Fibroblast of villous mesenchyme (primary cell): ENCODE data around the gene VARS1. TPM values are rescaled to one million over a fixed set of nuclear protein-coding genes. Genes with fewer than 3 reads are reported as not detected.

ENCODE experiments used
- DNase-seq: peaks from one replicate; pipeline ENCODE4 v3.0.0-alpha.2; 2010; ENCODE audit warnings: low read depth
- H3K4me3 ChIP-seq: 2 replicates; pipeline ENCODE4 v1.5.1; 2011; ENCODE audit warnings: low read depth, mild to moderate bottlenecking, low read length
- total RNA-seq: library from RNA; depleted of rRNA; stranded (reverse); fragments of >200 nt; gene quantifications from 2 replicates; pipeline ENCODE4 v1.2.3, GENCODE V29; 2012
- TF ChIP-seq, protein P1 (sequence below): IDR thresholded peaks from 2 replicates; pipeline ENCODE4 v1.5.1; 2012; ENCODE audit warnings: low read depth, mild to moderate bottlenecking, low read length; ENCODE audit not compliant: insufficient read depth

Gene VARS1
- total RNA-seq, 1 donor, result 60.0 TPM

DNA sequence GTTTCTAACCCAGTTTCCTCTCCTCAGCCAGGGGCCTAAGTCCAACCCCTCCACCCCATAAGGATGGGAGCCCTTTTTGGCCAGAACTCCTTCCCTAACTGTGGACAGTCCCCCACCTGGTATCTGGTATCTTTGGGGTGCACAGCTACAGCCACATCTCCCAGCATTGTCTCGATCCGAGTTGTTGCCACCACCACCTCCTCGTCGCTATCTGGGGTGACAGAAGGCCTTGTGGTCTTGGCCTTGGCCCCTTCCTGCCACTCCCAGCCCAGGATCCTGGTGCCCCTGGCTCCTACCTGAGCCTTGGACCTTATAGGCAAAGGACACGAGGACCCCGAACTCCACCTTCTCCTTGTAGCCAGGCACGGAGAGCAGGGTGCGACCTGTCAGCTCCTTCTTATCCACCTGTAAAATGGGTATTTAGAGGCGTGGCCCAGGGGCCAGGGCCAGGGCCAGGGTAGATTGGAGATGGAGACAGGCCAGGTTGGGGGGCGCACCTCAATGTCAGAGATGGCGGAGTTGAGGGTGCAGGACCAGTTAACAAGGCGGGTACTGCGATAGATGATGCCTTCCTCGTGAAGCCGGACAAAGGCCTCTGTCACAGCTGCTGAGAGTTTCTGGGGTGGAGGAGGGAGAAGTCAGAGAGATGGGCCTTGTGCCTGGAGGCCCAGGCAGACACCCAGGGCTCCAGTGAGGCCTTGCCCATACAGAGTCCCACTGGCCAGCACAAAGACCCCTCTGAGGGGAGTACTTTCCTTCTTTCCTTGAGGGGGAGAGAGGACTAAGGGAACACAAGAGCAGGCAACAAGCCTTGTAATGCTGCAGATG, 11.2 kb downstream of the VARS1 start:
- TF ChIP-seq, protein P1, sequence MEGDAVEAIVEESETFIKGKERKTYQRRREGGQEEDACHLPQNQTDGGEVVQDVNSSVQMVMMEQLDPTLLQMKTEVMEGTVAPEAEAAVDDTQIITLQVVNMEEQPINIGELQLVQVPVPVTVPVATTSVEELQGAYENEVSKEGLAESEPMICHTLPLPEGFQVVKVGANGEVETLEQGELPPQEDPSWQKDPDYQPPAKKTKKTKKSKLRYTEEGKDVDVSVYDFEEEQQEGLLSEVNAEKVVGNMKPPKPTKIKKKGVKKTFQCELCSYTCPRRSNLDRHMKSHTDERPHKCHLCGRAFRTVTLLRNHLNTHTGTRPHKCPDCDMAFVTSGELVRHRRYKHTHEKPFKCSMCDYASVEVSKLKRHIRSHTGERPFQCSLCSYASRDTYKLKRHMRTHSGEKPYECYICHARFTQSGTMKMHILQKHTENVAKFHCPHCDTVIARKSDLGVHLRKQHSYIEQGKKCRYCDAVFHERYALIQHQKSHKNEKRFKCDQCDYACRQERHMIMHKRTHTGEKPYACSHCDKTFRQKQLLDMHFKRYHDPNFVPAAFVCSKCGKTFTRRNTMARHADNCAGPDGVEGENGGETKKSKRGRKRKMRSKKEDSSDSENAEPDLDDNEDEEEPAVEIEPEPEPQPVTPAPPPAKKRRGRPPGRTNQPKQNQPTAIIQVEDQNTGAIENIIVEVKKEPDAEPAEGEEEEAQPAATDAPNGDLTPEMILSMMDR, result no peak

DNA sequence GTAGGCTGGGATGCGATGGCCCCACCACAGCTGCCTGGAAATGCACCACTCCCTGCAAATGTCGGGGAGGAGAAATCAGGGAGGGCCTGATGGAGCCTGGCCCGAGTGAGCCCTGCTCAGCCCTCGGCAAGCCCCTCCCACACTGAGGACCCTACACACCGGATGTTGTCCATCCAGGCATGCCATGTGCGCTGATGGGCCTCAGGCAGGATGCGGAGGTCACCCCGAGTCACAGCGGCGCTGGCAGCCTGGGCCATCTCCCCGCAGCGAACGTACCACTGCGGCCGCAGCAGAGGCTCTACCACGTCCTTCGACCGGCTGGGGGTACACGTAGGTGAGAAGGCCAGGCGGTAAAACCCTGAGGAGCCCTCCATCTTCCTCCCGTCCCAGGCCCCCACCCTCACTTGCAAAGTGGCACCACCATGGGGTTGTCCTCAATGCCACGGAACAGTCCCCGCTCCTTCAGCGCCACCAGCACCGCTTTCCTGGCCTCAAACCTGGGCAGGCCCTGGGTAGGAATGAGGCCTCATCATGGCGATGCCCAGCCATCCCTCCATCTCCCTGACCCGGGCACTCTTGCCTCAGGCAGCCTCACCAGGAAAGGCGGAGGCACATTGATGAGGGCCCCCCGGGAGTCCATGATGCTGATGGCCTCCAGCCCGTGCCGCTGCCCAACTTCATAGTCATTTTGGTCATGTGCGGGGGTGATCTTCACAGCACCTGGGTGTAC, 13.3 kb downstream of the VARS1 start:
- no peak overlapping the region for H3K4me3 ChIP-seq
- no peak for DNase-seq
- TF ChIP-seq, protein P1, result no peak

More for the DNA sequence above, 11.2 kb downstream of the VARS1 start:
- DNase-seq, result no peak
- H3K4me3 ChIP-seq, result no peak overlapping the region

DNA sequence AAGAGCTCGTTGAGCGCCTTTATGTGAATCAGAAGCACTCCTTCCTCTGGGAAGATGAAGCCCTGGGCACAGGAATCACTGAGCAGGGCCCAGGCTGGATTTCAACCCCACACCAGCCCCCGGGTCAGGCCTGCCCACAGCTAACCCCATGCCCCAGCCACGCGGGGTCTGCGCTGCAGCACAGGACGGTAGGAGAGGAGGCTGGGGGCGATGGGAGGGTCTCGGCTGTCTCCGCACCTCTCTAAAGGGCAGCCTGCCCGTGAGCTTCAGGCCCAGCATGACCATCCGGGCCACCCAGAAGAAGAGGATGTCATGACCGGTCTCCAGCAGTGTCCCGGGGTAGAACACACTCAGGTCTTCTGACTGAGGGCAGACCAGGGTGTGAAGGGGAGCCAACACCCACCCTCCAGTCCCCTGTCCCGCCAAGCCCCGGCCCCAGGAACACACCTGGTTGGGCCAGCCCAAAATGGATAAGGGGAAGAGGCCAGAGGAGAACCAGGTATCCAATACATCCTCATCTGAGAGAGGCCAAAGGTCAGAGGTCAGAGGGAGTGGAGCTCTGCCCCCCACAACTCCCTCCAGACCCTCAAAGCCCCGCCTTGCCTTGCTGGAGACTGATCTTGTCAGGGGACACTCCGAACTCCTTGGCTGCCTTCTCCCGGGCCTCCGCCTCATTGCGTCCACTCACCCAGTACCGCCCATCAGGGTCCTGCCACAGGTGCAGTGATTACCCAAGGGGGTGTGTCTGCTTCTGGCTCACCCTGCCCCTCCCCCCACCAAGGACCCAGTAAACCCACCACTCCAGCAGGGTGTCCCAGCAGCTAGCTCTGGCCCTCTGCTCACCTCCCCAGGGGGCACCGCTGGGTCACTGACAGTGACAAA, 14.1 kb downstream of the VARS1 start:
- TF ChIP-seq, protein P1, result no peak
- H3K4me3 ChIP-seq, result no peak overlapping the region
- DNase-seq, result no peak

DNA sequence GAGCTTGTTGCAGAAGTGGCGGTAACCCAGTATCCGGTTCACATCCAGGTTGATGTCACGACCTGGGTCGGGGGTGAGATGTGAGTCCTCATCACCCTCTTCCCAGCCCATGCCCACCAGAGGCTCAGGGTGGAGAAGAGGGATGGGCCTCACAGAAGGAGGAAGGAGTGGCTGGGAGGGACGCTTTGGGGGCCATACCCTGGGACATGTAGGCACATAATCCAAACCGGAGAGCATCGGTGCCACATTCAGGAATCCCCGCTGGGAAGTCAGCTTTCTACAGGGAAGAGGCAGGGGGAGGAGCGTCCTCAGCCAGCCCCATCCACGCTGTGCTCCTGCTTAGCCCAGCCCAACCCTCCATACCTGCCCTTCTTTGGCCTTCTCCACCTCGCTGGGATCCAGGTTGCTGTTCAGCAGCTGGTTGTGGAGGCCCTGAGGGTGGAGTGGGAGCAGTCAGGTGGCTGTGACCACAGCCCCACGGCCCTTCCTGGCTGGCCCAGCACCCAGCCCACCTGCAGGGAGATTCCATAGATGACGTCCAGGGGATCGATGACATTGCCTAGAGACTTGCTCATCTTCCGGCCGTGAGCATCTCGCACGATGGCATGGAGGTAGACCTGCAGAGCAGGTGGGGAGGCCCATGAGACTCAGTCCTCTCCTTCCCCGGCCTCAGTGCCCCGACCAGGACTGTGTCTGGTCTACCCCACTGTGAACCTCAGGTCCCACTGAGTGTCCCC, 14.9 kb downstream of the VARS1 start:
- H3K4me3 ChIP-seq, result no peak overlapping the region
- no peak for DNase-seq
- TF ChIP-seq, protein P1, result no peak

DNA sequence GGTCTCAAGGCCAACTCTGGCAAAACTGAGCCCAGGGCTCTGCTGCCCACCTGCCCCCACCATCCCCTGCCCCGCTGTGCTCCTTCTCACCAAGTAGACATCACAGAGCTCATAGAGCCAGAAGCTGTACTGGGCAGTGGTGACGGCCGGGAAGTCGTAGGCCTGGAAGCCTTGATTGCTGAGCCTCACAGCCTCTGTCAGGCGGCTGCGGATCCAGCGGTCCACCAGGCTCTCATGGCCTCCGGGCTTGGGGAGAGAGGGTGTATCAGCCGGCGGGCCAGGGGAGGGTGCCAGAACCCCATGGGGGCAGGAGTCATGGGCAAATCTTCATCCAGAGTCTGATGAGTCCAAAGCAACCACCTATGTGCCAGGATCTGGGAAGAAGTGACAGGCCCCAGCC, 15.6 kb downstream of the VARS1 start:
- no peak for DNase-seq
- TF ChIP-seq, protein P1, result no peak
- no peak overlapping the region for H3K4me3 ChIP-seq
